Gastrocnemius medialis (tissue), 4 donors: Measurements from ENCODE around the gene AJAP1. TPM values are rescaled to one million over a fixed set of nuclear protein-coding genes. Genes with fewer than 3 reads are reported as not detected.

Experiments used
- ATAC-seq, 2 donors: fragments of 150-250 bp; one replicate each; pipeline ENCODE4 v1.9.1; 2016
- DNase-seq, 2 donors: peaks; one replicate each; pipeline ENCODE4 v3.0.0-alpha.2; 2019
- H3K27ac ChIP-seq, 4 donors: fragments of 200-600 bp; sonication (generic); 1 replicate in 1 of 4; 2 replicates in 3 of 4; pipeline ENCODE4 v1.5.1; 2016 to 2018; ENCODE audit warnings: mild to moderate bottlenecking in 2 of 4, moderate library complexity in 1 of 4
- H3K27me3 ChIP-seq, 3 donors: fragments of 200-600 bp; sonication (generic) in 2 of 3; 1 replicate in 1 of 3; 2 replicates in 2 of 3; pipeline versions ENCODE4 v1.5.1 to v1.6.0; 2016 to 2019; ENCODE audit warnings: mild to moderate bottlenecking in 1 of 3, moderate library complexity in 1 of 3
- H3K36me3 ChIP-seq, 2 donors: fragments of 200-600 bp; sonication (generic) in 1 of 2; one replicate each; pipeline ENCODE4 v1.5.1; 2017 to 2018
- H3K4me1 ChIP-seq, 2 donors: fragments of 200-600 bp; sonication (generic) in 1 of 2; one replicate each; pipeline ENCODE4 v1.5.1; 2016 to 2017; ENCODE audit warnings: mild to moderate bottlenecking in 2 of 2
- H3K4me3 ChIP-seq, 4 donors: fragments of 200-600 bp; sonication (generic) in 3 of 4; 1 replicate in 1 of 4; 2 replicates in 3 of 4; pipeline ENCODE4 v1.5.1; 2016 to 2019; ENCODE audit warnings: mild to moderate bottlenecking in 2 of 4
- H3K9me3 ChIP-seq, 3 donors: fragments of 200-600 bp; sonication (generic) in 2 of 3; 1 replicate in 1 of 3; 2 replicates in 2 of 3; pipeline ENCODE4 v1.5.1; 2016 to 2019
- POLR2A ChIP-seq, 2 donors: fragments of 450-650 bp; IDR thresholded peaks; one replicate each; pipeline ENCODE4 v1.6.1; 2017; ENCODE audit warnings: antibody characterized with exemption in 2 of 2, mild to moderate bottlenecking in 2 of 2, moderate library complexity in 2 of 2
- in situ Hi-C, 4 donors: fragments of 200-750 bp; cut with MboI; loops; one replicate each; pipeline versions ENCODE4 v1.15.0 to v1.8.0; 2017; ENCODE audit warnings: low sequenced_read_pairs in 4 of 4
- intact Hi-C: fragments of 100-400 bp; cut with DNase I; formaldehyde crosslinking; loops from one replicate; pipeline ENCODE4 v1.15.1; 2023; ENCODE audit warnings: low total_unique reads
- total RNA-seq, 4 donors: library from RNA; depleted of rRNA; stranded (reverse); fragments of >200 nt; gene quantifications; one replicate each; pipeline versions ENCODE4 v1.1.0 to v1.2.3, GENCODE V29; 2016
- TF ChIP-seq, protein P1 (sequence below), 5 experiments: fragments of 450-650 bp in 3 of 5; fragments of 200-600 bp in 2 of 5; sonication (generic) in 2 of 5; IDR thresholded peaks in 4 of 5; conservative IDR thresholded peaks in 1 of 5; 1 replicate in 4 of 5; 2 replicates in 1 of 5; pipeline ENCODE4 v1.5.1; 2016 to 2019; ENCODE audit warnings: antibody characterized with exemption in 5 of 5, mild to moderate bottlenecking in 3 of 5, moderate library complexity in 3 of 5

AJAP1 gene
- total RNA-seq, 4 donors from 2014 or later = 0.03 to 0.18 (median 0.05) TPM; not detected in 1

DNA sequence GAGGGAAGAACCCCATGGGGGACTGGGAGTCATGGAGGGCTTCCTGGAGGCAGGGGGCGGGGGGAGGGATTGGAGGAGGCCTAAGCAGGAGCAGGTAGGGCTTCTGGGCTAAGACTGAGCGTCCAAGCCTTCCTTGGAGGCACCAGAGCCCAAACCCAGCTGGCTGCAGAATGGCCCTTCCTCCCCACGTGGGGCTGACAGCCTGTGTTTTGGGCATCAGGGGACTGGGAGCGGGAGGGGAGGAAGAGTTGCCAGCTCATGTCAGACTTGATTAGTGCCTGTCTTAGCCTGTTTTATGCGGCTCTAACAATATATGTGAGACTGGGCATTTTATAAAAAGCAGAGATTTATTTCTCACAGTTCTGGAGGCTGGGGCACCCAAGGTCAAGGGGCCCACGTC, 38.9 kb downstream of the AJAP1 start:
- Histone ChIP-seq H3K27ac (no peak overlapping the region), H3K27me3 (no peaks in the 10 kb centered on the region), H3K36me3 (no peaks in the 10 kb centered on the region), H3K4me1 (no peaks in the 10 kb centered on the region), H3K4me3 (no peak overlapping the region), H3K9me3 (no peaks in the 10 kb centered on the region)
- in situ Hi-C loops = no loop called here
- TF ChIP-seq POLR2A (IDR thresholded peaks at IDR 0.05) = no peak
- intact Hi-C loops = no loop called here
- ATAC-seq (no peak), DNase-seq (no peak)

DNA sequence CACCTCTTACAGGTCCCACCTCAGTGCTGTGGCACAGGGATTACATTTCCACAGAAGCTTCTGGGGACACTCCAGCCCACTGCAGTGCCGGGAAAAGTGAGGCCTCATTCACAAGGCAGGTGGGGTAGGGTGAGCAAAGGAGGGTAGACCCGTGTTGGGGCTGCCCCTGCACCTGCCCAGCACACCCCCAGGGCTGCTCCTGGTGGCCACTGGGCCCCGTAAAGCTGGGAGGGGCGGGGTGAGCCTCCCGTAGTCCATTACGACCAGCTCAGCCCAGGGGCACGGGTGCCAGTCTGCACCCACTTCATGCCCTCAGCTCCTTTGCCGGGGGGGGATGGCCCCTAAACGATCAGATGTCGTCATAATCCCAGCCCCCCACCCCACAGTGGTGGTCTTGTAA, 39.5 kb downstream of the AJAP1 start:
- H3K4me3 ChIP-seq = no peak overlapping the region
- intact Hi-C loops = no loop called here
- H3K4me1 ChIP-seq = no peaks in the 10 kb centered on the region
- no peak for TF ChIP-seq POLR2A (IDR thresholded peaks at IDR 0.05)
- TF ChIP-seq, protein P1, sequence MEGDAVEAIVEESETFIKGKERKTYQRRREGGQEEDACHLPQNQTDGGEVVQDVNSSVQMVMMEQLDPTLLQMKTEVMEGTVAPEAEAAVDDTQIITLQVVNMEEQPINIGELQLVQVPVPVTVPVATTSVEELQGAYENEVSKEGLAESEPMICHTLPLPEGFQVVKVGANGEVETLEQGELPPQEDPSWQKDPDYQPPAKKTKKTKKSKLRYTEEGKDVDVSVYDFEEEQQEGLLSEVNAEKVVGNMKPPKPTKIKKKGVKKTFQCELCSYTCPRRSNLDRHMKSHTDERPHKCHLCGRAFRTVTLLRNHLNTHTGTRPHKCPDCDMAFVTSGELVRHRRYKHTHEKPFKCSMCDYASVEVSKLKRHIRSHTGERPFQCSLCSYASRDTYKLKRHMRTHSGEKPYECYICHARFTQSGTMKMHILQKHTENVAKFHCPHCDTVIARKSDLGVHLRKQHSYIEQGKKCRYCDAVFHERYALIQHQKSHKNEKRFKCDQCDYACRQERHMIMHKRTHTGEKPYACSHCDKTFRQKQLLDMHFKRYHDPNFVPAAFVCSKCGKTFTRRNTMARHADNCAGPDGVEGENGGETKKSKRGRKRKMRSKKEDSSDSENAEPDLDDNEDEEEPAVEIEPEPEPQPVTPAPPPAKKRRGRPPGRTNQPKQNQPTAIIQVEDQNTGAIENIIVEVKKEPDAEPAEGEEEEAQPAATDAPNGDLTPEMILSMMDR (IDR thresholded peaks at IDR 0.05 in 4 of 5, conservative IDR thresholded peaks at IDR 0.05 in 1 of 5) = no peak
- in situ Hi-C loops = no loop called here
- ATAC-seq = no peak
- no peaks in the 10 kb centered on the region for H3K36me3 ChIP-seq
- H3K27ac ChIP-seq = no peak overlapping the region
- no peaks in the 10 kb centered on the region for H3K9me3 ChIP-seq
- no peak for DNase-seq
- H3K27me3 ChIP-seq = no peaks in the 10 kb centered on the region

DNA sequence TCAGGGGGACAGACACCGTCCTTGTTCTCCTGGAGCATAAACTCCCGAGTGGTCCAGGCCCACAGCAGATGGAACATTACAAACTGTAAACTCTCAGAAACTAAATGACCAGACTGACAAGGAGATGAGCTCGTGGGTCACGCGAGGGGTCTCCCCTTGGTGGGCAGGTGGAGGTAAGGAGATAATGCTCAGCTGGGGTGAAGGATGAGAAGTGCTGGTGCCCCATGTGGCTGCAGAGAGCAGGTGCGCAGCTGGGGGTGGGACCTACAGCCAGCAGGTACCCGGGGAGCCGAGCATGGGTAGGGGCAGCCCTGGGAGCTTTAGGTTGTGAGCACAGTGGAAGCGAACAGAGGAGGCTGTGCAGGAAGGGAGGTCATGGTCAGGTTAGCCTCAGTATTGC, 40.1 kb downstream of the AJAP1 start:
- H3K27me3 ChIP-seq = no peaks in the 10 kb centered on the region
- intact Hi-C loops (no loop called here), in situ Hi-C loops (no loop called here)
- no peaks in the 10 kb centered on the region for H3K4me1 ChIP-seq
- ATAC-seq = no peak
- no peaks in the 10 kb centered on the region for H3K9me3 ChIP-seq
- no peak overlapping the region for H3K27ac ChIP-seq
- no peaks in the 10 kb centered on the region for H3K36me3 ChIP-seq
- DNase-seq = no peak
- no peak for TF ChIP-seq POLR2A (IDR thresholded peaks at IDR 0.05)
- TF ChIP-seq, protein P1 (IDR thresholded peaks at IDR 0.05 in 4 of 5, conservative IDR thresholded peaks at IDR 0.05 in 1 of 5) = no peak
- no peak overlapping the region for H3K4me3 ChIP-seq

DNA sequence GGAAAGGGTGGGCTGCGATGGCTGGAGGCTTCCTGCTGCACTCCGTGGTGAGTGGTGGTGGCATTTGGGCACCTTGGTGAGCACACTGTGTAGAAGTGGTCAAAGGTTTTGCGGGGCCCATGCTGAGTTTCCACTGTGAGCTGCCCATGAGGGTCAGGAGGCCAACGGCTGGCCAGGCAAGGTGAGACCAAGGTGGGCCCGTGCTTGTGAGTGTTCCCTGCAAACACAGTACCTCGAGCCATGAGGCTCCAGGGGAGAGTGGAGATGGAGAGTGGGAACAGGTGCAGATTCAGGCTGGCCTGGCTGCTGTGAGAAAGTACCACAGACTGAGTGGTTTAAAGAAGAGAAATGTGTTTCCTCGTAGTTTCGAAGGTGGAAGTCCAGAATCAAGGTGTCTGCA, 40.8 kb downstream of the AJAP1 start:
- intact Hi-C loops = no loop called here
- DNase-seq (no peak), ATAC-seq (no peak)
- H3K4me1 ChIP-seq = no peaks in the 10 kb centered on the region
- no peaks in the 10 kb centered on the region for H3K9me3 ChIP-seq
- no peak overlapping the region for H3K27ac ChIP-seq
- no peak overlapping the region for H3K4me3 ChIP-seq
- H3K27me3 ChIP-seq = no peaks in the 10 kb centered on the region
- TF ChIP-seq POLR2A (IDR thresholded peaks at IDR 0.05) = no peak
- TF ChIP-seq, protein P1 (IDR thresholded peaks at IDR 0.05 in 4 of 5, conservative IDR thresholded peaks at IDR 0.05 in 1 of 5) = no peak
- in situ Hi-C loops = no loop called here
- no peaks in the 10 kb centered on the region for H3K36me3 ChIP-seq

DNA sequence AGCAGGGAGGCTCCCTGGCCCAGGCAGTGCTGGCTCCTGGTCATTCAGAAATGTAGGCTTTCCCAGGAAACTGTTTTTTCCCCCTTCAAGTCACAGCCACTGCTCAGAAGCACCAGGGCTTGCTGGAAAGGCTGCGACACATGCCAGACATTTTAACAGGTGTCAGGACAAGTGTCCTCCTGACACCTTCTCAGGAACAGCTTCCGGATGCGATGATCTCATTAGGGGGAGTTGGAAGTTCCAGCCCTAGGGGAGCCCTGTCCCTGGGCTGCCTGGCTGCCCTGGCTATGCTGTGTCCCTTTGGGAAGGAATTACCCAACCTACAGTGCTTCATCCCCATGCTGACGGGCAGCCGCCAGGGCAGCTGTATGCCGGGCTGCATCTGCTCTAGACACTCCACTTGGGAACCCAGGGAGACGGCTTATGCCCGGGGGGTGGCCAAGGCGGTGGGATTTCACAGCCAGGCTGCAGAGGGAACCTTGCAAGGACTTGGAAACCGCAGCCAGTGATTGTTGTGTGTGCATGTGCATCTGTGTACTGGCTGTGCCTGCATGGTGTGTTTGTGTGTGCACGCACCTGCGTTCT, 41.8 kb downstream of the AJAP1 start:
- TF ChIP-seq, protein P1 (IDR thresholded peaks at IDR 0.05 in 4 of 5, conservative IDR thresholded peaks at IDR 0.05 in 1 of 5) = no peak
- TF ChIP-seq POLR2A (IDR thresholded peaks at IDR 0.05) = no peak
- ATAC-seq (no peak), DNase-seq (no peak)
- in situ Hi-C loops = no loop called here
- Histone ChIP-seq H3K4me1 (no peaks in the 10 kb centered on the region), H3K9me3 (no peaks in the 10 kb centered on the region), H3K36me3 (no peaks in the 10 kb centered on the region), H3K4me3 (no peak overlapping the region), H3K27ac (no peak overlapping the region), H3K27me3 (no peaks in the 10 kb centered on the region)
- intact Hi-C loops = no loop called here
